Testis (tissue), 2 donors: ENCODE data around the gene TM4SF18.

Experiments used
- POLR2A ChIP-seq: fragments of 450-650 bp; IDR thresholded peaks from one replicate; pipeline ENCODE4 v1.6.1; 2017; ENCODE audit warnings: antibody characterized with exemption, mild to moderate bottlenecking, moderate library complexity
- TF ChIP-seq, protein P1 (sequence below), 3 experiments: fragments of 450-650 bp in 2 of 3; fragments of 200-600 bp in 1 of 3; sonication (generic) in 1 of 3; IDR thresholded peaks; one replicate each; pipeline ENCODE4 v1.5.1; 2016 to 2019; ENCODE audit warnings: antibody characterized with exemption in 3 of 3, mild to moderate bottlenecking in 2 of 3, moderate library complexity in 1 of 3

DNA sequence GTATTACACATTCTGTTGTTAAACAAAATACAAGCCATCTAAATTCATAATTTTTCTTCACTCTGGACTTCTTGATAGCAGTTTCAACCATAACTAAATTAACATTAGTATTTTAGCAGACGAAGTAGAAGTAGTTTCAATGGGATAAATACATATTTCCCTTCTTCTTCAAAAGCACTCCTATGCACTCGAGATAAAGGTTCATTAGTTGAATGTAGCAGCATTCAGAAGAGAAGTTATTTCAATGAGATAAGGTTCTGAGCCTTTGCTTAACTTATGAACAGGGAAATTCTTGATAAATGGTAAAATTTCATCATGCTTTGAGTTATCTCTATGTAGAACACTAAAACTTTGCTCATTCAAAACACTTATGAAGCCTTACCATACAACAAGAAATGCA, 11.8 kb downstream of the TM4SF18 start:
- TF ChIP-seq POLR2A, result no peak
- TF ChIP-seq, protein P1, sequence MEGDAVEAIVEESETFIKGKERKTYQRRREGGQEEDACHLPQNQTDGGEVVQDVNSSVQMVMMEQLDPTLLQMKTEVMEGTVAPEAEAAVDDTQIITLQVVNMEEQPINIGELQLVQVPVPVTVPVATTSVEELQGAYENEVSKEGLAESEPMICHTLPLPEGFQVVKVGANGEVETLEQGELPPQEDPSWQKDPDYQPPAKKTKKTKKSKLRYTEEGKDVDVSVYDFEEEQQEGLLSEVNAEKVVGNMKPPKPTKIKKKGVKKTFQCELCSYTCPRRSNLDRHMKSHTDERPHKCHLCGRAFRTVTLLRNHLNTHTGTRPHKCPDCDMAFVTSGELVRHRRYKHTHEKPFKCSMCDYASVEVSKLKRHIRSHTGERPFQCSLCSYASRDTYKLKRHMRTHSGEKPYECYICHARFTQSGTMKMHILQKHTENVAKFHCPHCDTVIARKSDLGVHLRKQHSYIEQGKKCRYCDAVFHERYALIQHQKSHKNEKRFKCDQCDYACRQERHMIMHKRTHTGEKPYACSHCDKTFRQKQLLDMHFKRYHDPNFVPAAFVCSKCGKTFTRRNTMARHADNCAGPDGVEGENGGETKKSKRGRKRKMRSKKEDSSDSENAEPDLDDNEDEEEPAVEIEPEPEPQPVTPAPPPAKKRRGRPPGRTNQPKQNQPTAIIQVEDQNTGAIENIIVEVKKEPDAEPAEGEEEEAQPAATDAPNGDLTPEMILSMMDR (IDR thresholded peaks at IDR 0.05), result no peak
